Prostate gland (tissue), 2 donors: ENCODE data around the gene MAP2K3. TPM values are rescaled to one million over a fixed set of nuclear protein-coding genes. Genes with fewer than 3 reads are reported as not detected.

ENCODE experiments used
- DNase-seq: peaks from one replicate; pipeline ENCODE4 v3.0.0-alpha.2; 2019; ENCODE audit warnings: low spot score
- H3K27ac ChIP-seq, 2 donors: fragments of 200-600 bp; sonication (generic); 2 replicates each; pipeline ENCODE4 v1.5.1; 2017 to 2019
- H3K27me3 ChIP-seq: fragments of 200-600 bp; sonication (generic); replicated peaks from 2 replicates; pipeline ENCODE4 v1.5.1; 2019; ENCODE audit not compliant: insufficient read depth
- H3K36me3 ChIP-seq, 2 donors: fragments of 200-600 bp; sonication (generic); 1 replicate in 1 of 2; 2 replicates in 1 of 2; pipeline versions ENCODE4 v1.5.1 to v1.8.1; 2017 to 2019
- H3K4me1 ChIP-seq: fragments of 200-600 bp; sonication (generic); replicated peaks from 2 replicates; pipeline ENCODE4 v1.5.1; 2019
- H3K4me3 ChIP-seq, 2 donors: fragments of 200-600 bp; sonication (generic); 2 replicates each; pipeline ENCODE4 v1.5.1; 2017 to 2019
- H3K9me3 ChIP-seq: fragments of 200-600 bp; sonication (generic); 2 replicates; pipeline ENCODE4 v1.5.1; 2017
- CTCF ChIP-seq, 4 experiments: fragments of 200-600 bp in 2 of 4; fragments of 450-650 bp in 2 of 4; sonication (generic) in 2 of 4; IDR thresholded peaks; 1 replicate in 3 of 4; 2 replicates in 1 of 4; pipeline ENCODE4 v1.5.1; 2016 to 2019; ENCODE audit warnings: antibody characterized with exemption in 4 of 4, mild to moderate bottlenecking in 2 of 4, moderate library complexity in 2 of 4
- POLR2A ChIP-seq: fragments of 450-650 bp; IDR thresholded peaks from one replicate; pipeline ENCODE4 v1.6.1; 2016; ENCODE audit warnings: antibody characterized with exemption, mild to moderate bottlenecking
- POLR2AphosphoS5 ChIP-seq: sonication (generic); formaldehyde crosslinking; IDR thresholded peaks from one replicate; pipeline ENCODE4 v1.6.1; 2017; ENCODE audit warnings: antibody characterized with exemption
- WGBS: methylation state at CpG from one replicate; pipeline ENCODE4 v1.1.5; 2018; 5-methylcytosine and 5-hydroxymethylcytosine counted together
- intact Hi-C: fragments of 100-400 bp; cut with DNase I; formaldehyde crosslinking; loops from one replicate; pipeline ENCODE4 v1.14.2; 2022
- total RNA-seq, 2 donors: library from RNA; depleted of rRNA; stranded (reverse); fragments of >200 nt; gene quantifications; one replicate each; pipeline ENCODE4 v1.1.0, GENCODE V29; 2016

MAP2K3 gene
- total RNA-seq, 2 donors from 2014 or later, result 24.0 to 25.9 TPM

- 83% methylated on average over 5 of the region's 5 CpGs for WGBS
- H3K9me3 ChIP-seq, result no peaks in the 10 kb centered on the region
- TF ChIP-seq CTCF (IDR thresholded peaks at IDR 0.05) (no peak), POLR2AphosphoS5 (no peak), POLR2A (no peak)
- no peak overlapping the region for H3K4me3 ChIP-seq
- H3K4me1 ChIP-seq, result no peaks in the 10 kb centered on the region
- no peaks in the 10 kb centered on the region for H3K36me3 ChIP-seq
- DNase-seq, result no peak
- H3K27ac ChIP-seq, result no peak overlapping the region
- no peaks in the 10 kb centered on the region for H3K27me3 ChIP-seq
- intact Hi-C loops, result loop anchor here (10.0 kb wide), 1 partner anchor 54 kb away; no protein-coding TSS in a partner anchor
Observed at GRCh38 chr17:21361020-21361809, 76.7 kb downstream of the MAP2K3 start.

GRCh38 chr17:21362331-21362931, 77.9 kb downstream of the MAP2K3 start:
- Histone ChIP-seq H3K4me3 (no peak overlapping the region), H3K36me3 (no peaks in the 10 kb centered on the region), H3K27ac (no peak overlapping the region), H3K9me3 (no peaks in the 10 kb centered on the region), H3K4me1 (no peaks in the 10 kb centered on the region), H3K27me3 (no peaks in the 10 kb centered on the region)
- intact Hi-C loops, result loop anchor here (10.0 kb wide), 1 partner anchor 52 kb away; no protein-coding TSS in a partner anchor
- TF ChIP-seq POLR2A, result no peak
- no peak for TF ChIP-seq POLR2AphosphoS5
- TF ChIP-seq CTCF (IDR thresholded peaks at IDR 0.05), result no peak
- DNase-seq, result no peak

GRCh38 chr17:21363776-21364642, 79.5 kb downstream of the MAP2K3 start:
- Histone ChIP-seq H3K9me3 (no peaks in the 10 kb centered on the region), H3K27ac (no peak overlapping the region), H3K4me3 (no peak overlapping the region), H3K36me3 (no peaks in the 10 kb centered on the region), H3K27me3 (no peaks in the 10 kb centered on the region), H3K4me1 (no peaks in the 10 kb centered on the region)
- intact Hi-C loops, result loop anchor here (10.0 kb wide), 1 partner anchor 51 kb away; no protein-coding TSS in a partner anchor
- no peak for TF ChIP-seq CTCF (IDR thresholded peaks at IDR 0.05)
- no peak for TF ChIP-seq POLR2A
- no peak for TF ChIP-seq POLR2AphosphoS5
- DNase-seq, result no peak
- whole genome bisulfite sequencing, result 85% methylated on average over 7 of the region's 9 CpGs

Other genes with a start within 250 kb of the MAP2K3 start
- gene USP22, start 241.7 kb upstream of the MAP2K3 start, total RNA-seq, result 100 to 1,000 TPM; 133 to 242 TPM
- gene DHRS7B, start 157.7 kb upstream of the MAP2K3 start, total RNA-seq, result 10 to 100 TPM; 52.1 to 67.5 TPM
- gene TMEM11, start 70.5 kb upstream of the MAP2K3 start, total RNA-seq, result 10 to 100 TPM; 33.1 to 44.1 TPM
- gene NATD1, start 31.3 kb upstream of the MAP2K3 start, total RNA-seq, result 10 to 100 TPM; 16.5 to 26.3 TPM
- gene KCNJ12, start 91.6 kb downstream of the MAP2K3 start, total RNA-seq, result 1 to 10 TPM in 1 of 2 donors, under 1 TPM in 1; 0.32 to 3.8 TPM